Measurements from ENCODE around the gene NRG3. TPM values are rescaled to one million over a fixed set of nuclear protein-coding genes. Genes with fewer than 3 reads are reported as not detected.

Gene NRG3
- total RNA-seq, 6 donors from 2014 or later, result 0.44 to 2.7 (median 1.5) TPM; not detected in 1

DNA sequence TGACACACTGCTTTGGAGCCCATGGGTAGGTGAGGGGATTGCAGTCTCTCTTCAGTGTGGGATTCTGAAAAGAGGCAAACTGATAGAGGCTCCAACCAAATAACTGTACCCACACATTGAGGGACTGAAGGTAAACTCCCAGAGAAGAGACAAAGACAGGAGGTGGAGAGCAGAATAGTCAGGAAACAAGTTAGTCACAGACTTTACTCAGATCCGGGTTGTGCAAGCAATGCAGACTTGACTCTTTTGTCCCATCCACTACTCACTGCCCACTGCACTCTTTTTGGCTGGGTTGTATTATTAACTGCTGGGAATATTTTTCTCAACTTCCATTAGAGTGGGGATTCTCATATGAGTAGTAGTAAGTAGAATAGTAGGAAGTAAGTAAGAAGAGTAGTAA, 152.7 kb downstream of the NRG3 start:
- Histone ChIP-seq H3K36me3 (no peaks in the 10 kb centered on the region), H3K27ac (no peak overlapping the region), H3K4me1 (no peaks in the 10 kb centered on the region), H3K27me3 (no peaks in the 10 kb centered on the region), H3K4me3 (no peak overlapping the region), H3K9me3 (no peaks in the 10 kb centered on the region)
- DNase-seq (no peak), ATAC-seq (ENCODE audit: low FRiP score in 2 of 2) (no peak)
- no peak for TF ChIP-seq POLR2A (IDR thresholded peaks at IDR 0.05)
- TF ChIP-seq POLR2AphosphoS5 (IDR thresholded peaks at IDR 0.05), result no peak
- WGBS, 2 donors, result 74 to 76% methylated on average over 1 of the region's 1 CpG

GRCh38 chr10:82037076-82037475, 162.1 kb downstream of the NRG3 start:
- no peak for ATAC-seq (ENCODE audit: low FRiP score in 2 of 2)
- Histone ChIP-seq H3K9me3 (no peaks in the 10 kb centered on the region), H3K4me1 (no peaks in the 10 kb centered on the region), H3K4me3 (no peak overlapping the region), H3K27me3 (no peaks in the 10 kb centered on the region), H3K27ac (no peak overlapping the region), H3K36me3 (no peaks in the 10 kb centered on the region)
- DNase-seq, result no peak
- TF ChIP-seq EP300 (IDR thresholded peaks at IDR 0.05) (no peak), POLR2AphosphoS5 (IDR thresholded peaks at IDR 0.05) (no peak), POLR2A (IDR thresholded peaks at IDR 0.05) (no peak), CTCF (IDR thresholded peaks at IDR 0.05) (no peak)

DNA sequence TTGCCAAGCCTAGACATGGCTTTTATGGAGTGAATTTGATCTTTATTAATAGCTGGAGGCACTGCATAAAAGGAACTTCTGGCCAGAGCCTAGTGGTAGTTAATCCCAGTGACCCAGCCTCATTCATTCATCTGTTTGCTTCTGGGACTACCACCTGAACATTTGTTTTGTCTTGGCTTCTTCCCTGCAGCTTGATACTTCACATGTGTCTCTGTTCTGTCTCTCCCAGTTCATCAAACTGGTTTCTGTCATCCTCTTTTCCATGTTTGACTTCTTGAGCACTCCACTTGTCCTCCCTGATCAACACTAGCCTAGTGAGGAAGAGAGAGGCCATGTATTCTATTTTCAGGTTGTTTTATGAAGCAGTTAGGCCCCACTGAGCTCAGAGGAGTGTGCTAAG, 163.6 kb downstream of the NRG3 start:
- Histone ChIP-seq H3K4me1 (no peaks in the 10 kb centered on the region), H3K9me3 (no peaks in the 10 kb centered on the region), H3K27me3 (no peaks in the 10 kb centered on the region), H3K27ac (no peak overlapping the region), H3K4me3 (no peak overlapping the region), H3K36me3 (no peaks in the 10 kb centered on the region)
- no peak for ATAC-seq (ENCODE audit: low FRiP score in 2 of 2)
- no peak for DNase-seq
- TF ChIP-seq EP300 (IDR thresholded peaks at IDR 0.05), result no peak
- TF ChIP-seq POLR2A (IDR thresholded peaks at IDR 0.05), result no peak
- no peak for TF ChIP-seq CTCF (IDR thresholded peaks at IDR 0.05)
- TF ChIP-seq POLR2AphosphoS5 (IDR thresholded peaks at IDR 0.05), result no peak

DNA sequence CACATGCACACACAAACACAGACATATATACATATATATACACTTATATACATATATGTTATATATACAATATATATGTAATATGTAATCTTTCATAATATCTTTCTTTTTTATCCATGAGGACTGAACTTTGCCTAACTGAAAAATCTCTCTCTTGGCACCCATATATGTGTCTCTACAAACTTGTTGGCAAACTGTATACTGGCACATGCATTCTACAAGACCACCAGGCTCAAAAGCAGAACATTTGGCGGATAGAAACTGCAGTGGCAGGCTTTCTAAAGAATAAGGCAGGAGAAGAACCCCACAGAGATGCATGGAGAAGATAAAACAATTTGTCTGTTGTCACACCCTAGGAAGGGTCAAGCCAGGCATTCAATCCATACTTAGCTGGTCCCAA, 165.3 kb downstream of the NRG3 start:
- no peak for TF ChIP-seq POLR2AphosphoS5 (IDR thresholded peaks at IDR 0.05)
- no peak for TF ChIP-seq EP300 (IDR thresholded peaks at IDR 0.05)
- no peak for TF ChIP-seq POLR2A (IDR thresholded peaks at IDR 0.05)
- TF ChIP-seq CTCF (IDR thresholded peaks at IDR 0.05), result no peak
- Histone ChIP-seq H3K27me3 (no peaks in the 10 kb centered on the region), H3K27ac (no peak overlapping the region), H3K36me3 (no peaks in the 10 kb centered on the region), H3K9me3 (no peaks in the 10 kb centered on the region), H3K4me1 (no peaks in the 10 kb centered on the region), H3K4me3 (no peak overlapping the region)
- DNase-seq (no peak), ATAC-seq (ENCODE audit: low FRiP score in 2 of 2) (no peak)
- WGBS, 2 donors, result 87 to 88% methylated on average over 1 of the region's 1 CpG

DNA sequence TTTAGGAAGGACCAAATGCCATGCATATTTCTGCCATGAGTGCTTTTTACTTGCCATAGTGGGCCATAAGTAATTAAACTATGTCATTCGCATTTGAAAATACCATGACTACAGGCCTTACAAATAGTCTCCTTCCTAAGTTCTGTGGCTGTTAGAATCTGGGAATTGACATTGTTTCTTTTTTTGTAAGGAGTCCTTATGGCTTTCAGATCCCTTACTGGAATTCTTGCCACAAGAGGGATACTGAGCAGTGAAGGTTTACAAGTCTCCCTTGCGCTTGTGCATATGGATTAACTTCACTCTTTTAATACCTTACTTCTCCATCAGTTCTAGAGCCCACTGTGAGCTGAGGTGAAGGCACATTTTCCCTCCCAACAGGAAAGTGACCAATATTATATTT, 166.0 kb downstream of the NRG3 start:
- Histone ChIP-seq H3K27me3 (no peaks in the 10 kb centered on the region), H3K9me3 (no peaks in the 10 kb centered on the region), H3K4me3 (no peak overlapping the region), H3K4me1 (no peaks in the 10 kb centered on the region), H3K27ac (no peak overlapping the region), H3K36me3 (no peaks in the 10 kb centered on the region)
- no peak for TF ChIP-seq CTCF (IDR thresholded peaks at IDR 0.05)
- no peak for TF ChIP-seq EP300 (IDR thresholded peaks at IDR 0.05)
- TF ChIP-seq POLR2A (IDR thresholded peaks at IDR 0.05), result no peak
- TF ChIP-seq POLR2AphosphoS5 (IDR thresholded peaks at IDR 0.05), result no peak
- WGBS, 2 donors, result 79 to 86% methylated on average over 2 of the region's 2 CpGs
- DNase-seq, result no peak
- no peak for ATAC-seq (ENCODE audit: low FRiP score in 2 of 2)

Data from upper lobe of left lung (tissue), 6 donors.